Measurements from ENCODE around the gene LRPPRC. TPM values are rescaled to one million over a fixed set of nuclear protein-coding genes. Genes with fewer than 3 reads are reported as not detected.

Gene LRPPRC
- total RNA-seq, 2 experiments from 2014 or later, result 220 to 221 TPM

DNA sequence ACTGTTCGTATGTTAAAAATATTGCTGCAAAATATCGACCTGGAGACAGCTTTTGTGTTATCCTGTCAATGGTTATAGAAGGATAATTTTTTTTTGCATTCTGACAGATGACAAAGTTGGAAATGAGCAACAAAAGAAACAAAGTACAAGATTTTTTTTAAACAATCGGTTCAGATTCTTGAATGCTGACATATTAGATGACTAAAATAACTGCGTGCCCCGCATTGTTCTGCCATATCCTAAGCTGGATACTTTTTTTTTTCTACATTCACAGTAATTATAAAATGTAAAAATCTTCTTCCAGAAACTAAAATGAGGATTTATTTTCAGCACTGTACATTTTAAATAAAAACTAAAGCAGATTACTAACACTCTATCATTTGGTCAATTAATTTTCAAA is 89.9 kb downstream of the LRPPRC start:
- Mint-ChIP-seq H3K27me3 (no peaks in the 10 kb centered on the region), H3K4me1 (peaks cover 8% of the 10 kb centered on the region), H3K4me3 (no peak overlapping the region), H3K27ac (peak overlapping the region; percentile 20), H3K9me3 (no peaks in the 10 kb centered on the region), H3K36me3 (peaks cover 29% of the 10 kb centered on the region)
- DNase-seq, result no peak

DNA sequence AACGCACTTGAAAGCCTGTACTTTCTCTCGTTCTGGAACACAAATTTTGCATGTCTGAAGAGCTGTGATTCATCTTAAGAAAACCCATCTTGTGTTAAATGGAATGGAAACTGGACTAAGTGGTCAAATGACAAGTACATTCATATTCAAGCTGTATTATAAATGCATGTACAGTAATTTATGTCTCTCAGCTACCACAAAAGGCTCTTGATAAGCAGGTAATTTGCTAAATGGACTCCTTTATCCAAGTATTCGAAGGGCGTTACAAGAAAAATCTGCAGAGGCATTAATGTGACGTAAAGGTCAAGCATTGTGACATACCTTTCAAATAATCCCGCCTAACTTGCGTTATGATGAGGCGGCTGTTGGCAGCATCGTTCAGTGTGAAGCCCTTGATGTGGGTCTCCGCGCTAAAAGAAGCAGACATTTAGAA is 90.4 kb downstream of the LRPPRC start:
- Mint-ChIP-seq H3K9me3 (no peaks in the 10 kb centered on the region), H3K27me3 (no peaks in the 10 kb centered on the region), H3K4me1 (peaks cover 8% of the 10 kb centered on the region), H3K27ac (no peak overlapping the region), H3K36me3 (peaks cover 31% of the 10 kb centered on the region), H3K4me3 (no peak overlapping the region)
- no peak for DNase-seq

DNA sequence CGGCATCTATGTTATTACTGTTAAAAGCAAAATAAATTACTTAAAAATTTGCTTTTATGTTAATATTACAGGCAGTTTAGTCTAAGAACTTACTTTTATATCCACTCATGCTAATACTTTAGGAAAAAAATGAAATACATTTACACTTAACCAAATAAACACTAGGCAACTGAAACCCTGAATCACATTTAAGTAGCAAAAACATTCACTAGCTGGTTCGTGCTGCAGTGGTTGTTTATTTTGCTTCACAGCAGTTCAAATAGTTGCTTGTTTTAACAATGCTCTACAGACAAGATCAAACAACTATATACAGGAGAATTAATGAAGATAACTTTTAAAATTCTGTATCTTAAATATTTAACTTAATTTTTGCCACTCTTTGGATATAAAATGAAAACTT is 96.2 kb downstream of the LRPPRC start:
- Mint-ChIP-seq H3K27me3 (no peaks in the 10 kb centered on the region), H3K4me3 (no peak overlapping the region), H3K9me3 (no peaks in the 10 kb centered on the region), H3K36me3 (peaks cover 18% of the 10 kb centered on the region), H3K4me1 (no peaks in the 10 kb centered on the region), H3K27ac (no peak overlapping the region)
- DNase-seq, result no peak

DNA sequence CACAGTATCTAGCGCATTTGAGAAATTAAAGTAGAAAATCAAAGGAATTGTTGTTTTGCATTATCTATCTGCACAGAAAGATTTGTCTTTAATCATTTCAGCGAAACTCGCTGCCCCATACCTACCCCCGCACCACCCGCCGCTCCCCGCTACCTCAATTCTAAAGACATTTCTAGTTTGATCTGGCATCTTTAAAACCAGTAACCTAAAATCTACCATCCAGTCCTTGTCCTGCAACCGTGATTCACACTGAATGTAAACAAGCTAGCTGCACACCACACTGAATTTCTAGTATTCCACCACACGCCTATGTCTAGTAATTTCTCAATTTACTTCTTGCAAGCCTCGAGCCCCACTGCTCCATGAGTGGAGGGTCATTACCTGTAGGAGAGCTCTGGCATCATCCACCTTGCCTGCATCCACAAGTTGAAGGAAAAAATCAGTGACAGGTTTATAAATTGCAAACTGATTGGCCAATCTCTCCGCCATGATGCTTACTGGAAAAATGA is 96.9 kb downstream of the LRPPRC start:
- DNase-seq, result no peak
- no peaks in the 10 kb centered on the region for H3K9me3 Mint-ChIP-seq

DNA sequence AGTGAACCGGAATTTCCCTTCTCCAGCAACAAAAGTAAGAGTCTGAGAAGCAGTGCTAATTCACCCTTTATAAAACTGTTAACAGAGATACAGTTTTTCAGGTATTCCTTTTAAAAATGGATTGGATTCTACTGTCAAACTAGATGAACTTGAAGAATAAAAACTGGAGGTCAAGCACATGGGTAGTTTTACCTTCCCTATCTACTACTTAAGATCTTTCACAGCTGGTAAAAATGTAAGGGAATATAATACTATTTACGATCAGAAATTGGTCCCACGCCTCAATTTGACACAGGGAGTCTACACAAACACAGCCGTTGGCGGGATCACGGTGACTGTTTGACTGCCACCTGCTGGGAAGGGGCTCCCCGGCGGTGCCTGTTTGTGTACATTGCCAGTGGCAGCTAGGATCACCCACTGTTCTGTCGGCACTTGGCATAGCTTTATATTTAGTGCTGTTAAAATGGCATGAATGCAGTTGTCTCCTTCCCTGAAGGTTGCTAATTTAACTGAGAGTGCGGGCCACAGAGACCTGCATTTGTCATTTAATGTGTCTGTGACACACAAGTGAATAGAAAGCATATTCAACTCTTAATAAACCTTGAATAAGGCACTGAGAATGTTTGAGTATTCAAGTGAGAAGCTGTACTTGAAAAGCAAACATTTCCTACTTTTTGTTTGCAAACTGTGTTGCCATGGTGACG is 97.5 kb downstream of the LRPPRC start:
- Mint-ChIP-seq H3K4me3 (no peak overlapping the region), H3K9me3 (no peaks in the 10 kb centered on the region), H3K27ac (no peak overlapping the region), H3K27me3 (no peaks in the 10 kb centered on the region), H3K4me1 (no peaks in the 10 kb centered on the region), H3K36me3 (peaks cover 22% of the 10 kb centered on the region)
- DNase-seq, result no peak

More for the DNA sequence above, 96.9 kb downstream of the LRPPRC start:
- Mint-ChIP-seq H3K27ac (peak overlapping the region; percentile 38), H3K4me1 (no peaks in the 10 kb centered on the region), H3K4me3 (no peak overlapping the region), H3K27me3 (no peaks in the 10 kb centered on the region), H3K36me3 (peaks cover 19% of the 10 kb centered on the region)

DNA sequence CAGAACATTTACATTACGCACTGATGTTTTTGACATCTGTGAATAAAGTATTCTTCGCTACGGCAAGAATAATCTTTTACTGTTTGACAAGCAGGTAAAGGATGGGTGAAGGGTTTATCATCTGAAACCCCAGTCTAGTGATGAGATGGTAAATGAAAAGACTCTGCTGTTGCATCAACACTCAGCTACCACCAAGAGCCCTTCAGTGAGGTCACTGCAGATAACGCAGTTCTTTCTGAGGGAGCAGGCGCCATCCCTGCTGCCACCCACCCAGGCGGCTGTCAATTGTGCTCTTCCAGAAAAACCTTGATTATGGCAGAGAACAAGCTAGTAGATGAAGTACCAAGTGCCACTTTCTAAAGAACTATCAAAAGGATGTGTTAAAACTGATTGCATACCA is 98.3 kb downstream of the LRPPRC start:
- no peak for DNase-seq
- H3K4me3 Mint-ChIP-seq, result no peak overlapping the region
- peaks cover 27% of the 10 kb centered on the region for H3K36me3 Mint-ChIP-seq
- no peak overlapping the region for H3K27ac Mint-ChIP-seq
- no peaks in the 10 kb centered on the region for H3K27me3 Mint-ChIP-seq
- no peaks in the 10 kb centered on the region for H3K4me1 Mint-ChIP-seq
- H3K9me3 Mint-ChIP-seq, result no peaks in the 10 kb centered on the region

DNA sequence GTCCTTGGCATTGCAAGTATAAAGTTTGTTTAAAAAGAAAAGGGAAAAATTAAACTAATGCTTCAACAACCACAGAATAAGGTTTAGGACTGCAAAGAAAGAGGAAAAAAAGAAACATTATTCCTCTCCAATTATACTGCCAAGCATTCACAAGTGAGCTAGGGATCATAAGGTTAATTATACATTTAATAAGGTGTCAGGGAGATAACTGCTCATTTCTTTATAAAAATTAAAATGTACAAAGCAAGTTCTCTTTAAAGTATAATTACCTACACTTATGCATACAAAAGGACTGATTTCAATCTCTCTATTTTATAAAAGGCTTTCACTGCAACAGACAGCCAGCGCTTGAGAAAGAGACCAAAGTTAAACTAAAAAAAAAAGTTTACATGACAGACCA is 98.9 kb downstream of the LRPPRC start:
- Mint-ChIP-seq H3K9me3 (no peaks in the 10 kb centered on the region), H3K27me3 (no peaks in the 10 kb centered on the region), H3K36me3 (peaks cover 33% of the 10 kb centered on the region), H3K4me3 (no peak overlapping the region), H3K27ac (no peak overlapping the region), H3K4me1 (no peaks in the 10 kb centered on the region)
- DNase-seq, result no peak

DNA sequence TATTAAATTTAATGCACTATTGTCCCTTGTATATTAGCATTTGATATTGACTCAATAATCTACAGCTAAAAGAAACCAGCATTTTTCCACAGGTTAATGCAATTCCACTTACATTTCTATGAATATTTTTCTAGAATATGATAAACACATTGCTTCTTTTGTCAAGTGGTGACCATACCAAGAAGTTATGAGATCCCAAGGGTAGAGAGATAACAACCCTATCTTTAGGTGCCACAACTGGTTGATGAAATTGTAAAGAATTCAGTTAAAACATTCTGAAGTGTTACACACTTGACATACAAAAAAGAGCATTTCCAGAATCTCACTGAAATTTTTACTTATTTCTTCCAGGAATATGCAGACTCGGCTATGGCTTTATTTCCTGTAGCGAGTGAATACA is 101.0 kb downstream of the LRPPRC start:
- Mint-ChIP-seq H3K4me3 (no peak overlapping the region), H3K9me3 (no peaks in the 10 kb centered on the region), H3K27ac (no peak overlapping the region), H3K4me1 (no peaks in the 10 kb centered on the region), H3K27me3 (no peaks in the 10 kb centered on the region), H3K36me3 (peaks cover 33% of the 10 kb centered on the region)
- DNase-seq, result no peak

DNA sequence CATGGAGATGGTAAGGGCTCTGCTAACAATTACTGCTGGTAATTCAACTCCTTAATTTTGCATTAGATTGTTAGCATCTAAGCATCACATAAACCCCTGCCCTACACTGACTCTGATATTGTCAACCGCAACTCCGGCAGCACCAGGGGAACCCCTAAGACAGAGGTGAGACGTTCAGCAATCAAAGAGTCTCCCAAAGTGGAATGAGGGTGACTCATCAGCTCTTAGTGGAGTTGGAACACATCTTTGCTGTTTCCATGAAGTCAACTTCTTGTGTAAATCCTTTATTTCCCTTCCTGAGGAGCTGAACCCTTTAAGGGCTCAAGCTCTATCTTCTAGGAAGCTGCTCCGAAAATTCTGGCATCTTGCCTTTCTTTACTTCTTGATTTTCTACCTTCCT is 104.9 kb downstream of the LRPPRC start:
- Mint-ChIP-seq H3K4me1 (peaks cover 7% of the 10 kb centered on the region), H3K9me3 (no peaks in the 10 kb centered on the region), H3K36me3 (peaks cover 51% of the 10 kb centered on the region), H3K27ac (no peak overlapping the region), H3K27me3 (no peaks in the 10 kb centered on the region), H3K4me3 (no peak overlapping the region)
- DNase-seq, result no peak

DNA sequence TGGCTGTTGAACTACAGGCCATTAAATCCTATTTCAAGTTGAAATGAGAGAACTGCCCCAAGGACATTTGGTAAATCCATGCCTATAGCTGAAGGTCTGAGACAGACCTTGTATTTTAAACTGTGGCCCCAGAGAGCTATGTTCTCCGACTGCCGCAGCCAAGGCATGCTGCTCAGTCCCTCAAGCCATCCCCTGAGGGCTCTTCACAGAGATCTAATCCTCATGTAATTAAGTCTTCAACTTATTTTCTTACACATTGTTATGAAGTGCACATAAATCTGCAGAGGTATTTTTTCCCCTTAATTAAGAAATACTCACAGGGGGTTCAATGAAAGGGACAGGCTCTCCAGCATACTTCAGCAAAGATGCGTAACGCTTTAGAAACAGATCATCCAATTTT is 106.4 kb downstream of the LRPPRC start:
- Mint-ChIP-seq H3K4me1 (peaks cover 7% of the 10 kb centered on the region), H3K4me3 (no peak overlapping the region), H3K27ac (peak overlapping the region; percentile 29), H3K9me3 (no peaks in the 10 kb centered on the region), H3K27me3 (no peaks in the 10 kb centered on the region), H3K36me3 (peaks cover 52% of the 10 kb centered on the region)
- no peak for DNase-seq

DNA sequence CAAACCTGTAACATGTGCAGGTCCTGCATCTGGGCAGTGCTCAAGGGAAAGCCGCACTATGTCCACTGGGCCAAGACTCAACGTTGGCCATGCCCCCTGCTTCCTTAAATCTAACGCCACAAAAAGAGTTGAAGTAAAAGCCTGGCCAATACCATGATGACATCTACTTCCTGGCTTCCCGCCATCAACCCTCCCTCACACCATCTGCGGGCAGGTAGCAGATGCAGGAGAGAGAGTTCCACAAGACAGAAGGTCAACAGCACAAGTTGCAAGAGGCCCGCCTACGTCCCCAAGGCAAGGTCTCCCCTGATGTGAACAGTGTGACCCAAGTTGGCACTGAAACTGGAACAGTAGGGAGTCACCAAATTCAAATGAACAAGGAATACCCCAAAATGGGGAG is 108.6 kb downstream of the LRPPRC start:
- Mint-ChIP-seq H3K4me3 (no peak overlapping the region), H3K27ac (no peak overlapping the region), H3K4me1 (peaks cover 7% of the 10 kb centered on the region), H3K9me3 (no peaks in the 10 kb centered on the region), H3K36me3 (peaks cover 40% of the 10 kb centered on the region), H3K27me3 (no peaks in the 10 kb centered on the region)
- no peak for DNase-seq

DNA sequence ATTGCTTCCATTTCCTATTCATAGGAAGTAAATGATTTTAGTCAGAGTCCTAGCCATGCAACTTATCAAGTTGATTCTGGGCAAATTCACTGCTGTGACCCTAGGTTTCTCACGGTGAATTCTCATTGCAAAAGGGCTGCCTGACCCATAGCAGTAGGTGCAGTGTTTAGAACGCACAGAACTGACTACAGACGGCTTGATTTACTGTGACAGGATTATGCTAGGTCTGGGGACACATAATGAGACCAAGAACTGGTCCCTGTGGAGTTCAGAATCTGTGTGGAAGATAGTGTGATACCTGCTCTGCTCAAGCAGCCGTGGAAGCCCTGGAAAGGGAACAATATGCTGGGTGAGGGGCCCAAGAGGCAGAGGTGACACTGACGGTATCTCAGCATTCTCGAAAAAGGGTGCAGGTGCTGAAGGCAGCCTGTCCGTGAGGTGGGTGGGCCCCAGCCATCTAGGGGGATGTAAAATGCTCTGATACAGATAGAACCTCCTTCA is 110.6 kb downstream of the LRPPRC start:
- Mint-ChIP-seq H3K36me3 (peaks cover 33% of the 10 kb centered on the region), H3K4me1 (peaks cover 7% of the 10 kb centered on the region), H3K9me3 (no peaks in the 10 kb centered on the region), H3K4me3 (no peak overlapping the region), H3K27ac (peak overlapping the region; percentile 34), H3K27me3 (no peaks in the 10 kb centered on the region)
- no peak for DNase-seq

DNA sequence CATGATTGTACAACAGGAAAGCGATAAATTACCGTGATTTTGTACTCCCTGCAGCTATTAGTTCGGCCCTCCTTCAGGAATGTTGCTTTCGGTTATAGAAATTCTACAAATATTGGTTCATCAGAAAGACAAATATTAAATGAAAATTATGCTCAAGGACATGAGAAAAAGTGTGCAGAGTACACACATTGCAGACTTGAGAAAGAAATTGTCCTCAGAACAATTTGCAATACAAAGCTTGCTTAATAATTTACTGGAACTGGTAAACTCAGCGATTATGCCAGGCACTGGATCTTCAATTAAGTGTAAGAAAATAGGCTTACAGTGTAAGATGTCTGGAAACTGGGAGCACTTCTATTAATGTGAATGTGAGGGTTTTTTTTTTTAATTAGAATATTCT is 111.1 kb downstream of the LRPPRC start:
- Mint-ChIP-seq H3K27me3 (no peaks in the 10 kb centered on the region), H3K9me3 (no peaks in the 10 kb centered on the region), H3K36me3 (peaks cover 33% of the 10 kb centered on the region), H3K4me3 (no peak overlapping the region), H3K4me1 (peaks cover 7% of the 10 kb centered on the region), H3K27ac (no peak overlapping the region)
- DNase-seq, result no peak

DNA sequence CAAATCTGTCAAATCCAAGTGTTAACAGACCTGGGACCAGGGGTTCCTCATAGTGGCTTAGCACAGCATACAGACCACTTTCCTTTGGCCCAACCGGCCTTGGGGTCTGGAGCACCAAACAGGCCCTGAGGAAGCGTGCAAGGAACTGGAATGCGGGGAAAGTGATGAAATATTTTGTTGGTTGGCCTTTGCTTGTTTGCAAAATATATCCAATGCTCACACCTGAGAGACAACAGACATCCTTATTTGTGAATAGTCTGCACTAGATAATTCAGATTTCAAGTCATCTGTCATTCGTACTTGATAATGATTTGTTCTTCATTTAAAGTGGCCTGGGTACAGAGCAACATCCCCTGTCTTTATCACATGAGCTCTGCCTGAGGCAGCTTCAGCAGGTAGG is 113.5 kb downstream of the LRPPRC start:
- no peak overlapping the region for H3K4me3 Mint-ChIP-seq
- peaks cover 12% of the 10 kb centered on the region for H3K36me3 Mint-ChIP-seq
- peaks cover under 1% of the 10 kb centered on the region for H3K27me3 Mint-ChIP-seq
- peaks cover 5% of the 10 kb centered on the region for H3K4me1 Mint-ChIP-seq
- DNase-seq, result no peak
- H3K9me3 Mint-ChIP-seq, result no peaks in the 10 kb centered on the region
- H3K27ac Mint-ChIP-seq, result no peak overlapping the region

DNA sequence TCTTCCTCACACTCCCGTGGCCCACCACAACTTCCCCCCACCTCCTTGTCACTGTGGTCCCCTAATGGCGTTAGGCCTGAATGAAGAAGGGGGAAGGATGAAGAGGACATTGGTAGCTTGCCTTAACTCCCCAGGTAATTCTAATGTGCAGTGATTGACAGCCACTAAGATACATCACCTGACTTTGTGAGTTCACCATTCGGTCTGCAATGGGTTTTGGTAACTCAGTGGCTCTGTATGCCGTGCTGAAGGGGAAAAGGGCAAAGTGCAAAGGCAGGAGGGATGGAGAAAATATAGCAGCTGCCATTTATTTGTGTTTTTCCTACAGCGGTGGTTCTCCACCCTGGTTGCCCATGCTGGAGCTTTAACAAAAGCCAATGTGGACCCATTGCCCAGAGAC is 114.8 kb downstream of the LRPPRC start:
- Mint-ChIP-seq H3K4me3 (no peak overlapping the region), H3K36me3 (peaks cover 3% of the 10 kb centered on the region), H3K27me3 (peaks cover 6% of the 10 kb centered on the region), H3K27ac (no peak overlapping the region), H3K9me3 (no peaks in the 10 kb centered on the region), H3K4me1 (peaks cover 3% of the 10 kb centered on the region)
- no peak for DNase-seq

DNA sequence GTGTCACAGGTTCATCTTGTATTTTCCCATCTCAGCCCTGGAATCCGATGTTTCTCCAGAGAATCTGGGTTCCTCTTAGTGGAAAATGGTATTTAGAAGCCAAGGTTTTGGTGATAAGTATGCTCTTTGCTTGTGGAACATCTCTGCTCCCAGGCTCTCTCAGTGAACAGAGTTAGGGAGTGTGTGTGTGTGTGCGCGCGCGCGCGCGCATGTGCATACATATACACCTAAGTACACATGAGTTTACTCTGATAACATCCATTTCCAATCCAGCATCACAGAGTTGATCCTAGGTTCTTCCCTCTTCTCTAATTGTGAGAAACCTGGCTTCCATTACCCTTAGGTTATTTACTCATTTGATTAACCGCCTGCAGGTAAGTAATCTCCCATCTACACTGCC is 115.3 kb downstream of the LRPPRC start:
- no peak for DNase-seq
- Mint-ChIP-seq H3K9me3 (no peaks in the 10 kb centered on the region), H3K36me3 (peaks cover 3% of the 10 kb centered on the region), H3K4me1 (peaks cover 3% of the 10 kb centered on the region), H3K4me3 (no peak overlapping the region), H3K27ac (no peak overlapping the region), H3K27me3 (peaks cover 8% of the 10 kb centered on the region)

Measured in activated naive CD8-positive, alpha-beta T cell treated with anti-CD3 and anti-CD28 coated beads for 36 hours (primary cell).